K562 (cell line): ENCODE data around the gene ACSBG1. TPM values are rescaled to one million over a fixed set of nuclear protein-coding genes. Genes with fewer than 3 reads are reported as not detected.
A peak's percentile ranks its signal among the peaks of the same experiment; 100 is the strongest.

ENCODE experiments used
- ETV1 ChIP-seq: fragments of 450-650 bp; conservative IDR thresholded peaks from 2 replicates; pipeline ENCODE4 v1.6.1; 2016; ENCODE audit warnings: missing genetic modification characterization, control low read depth, low read depth, missing compliant biosample characterization
- MCM5 ChIP-seq: fragments of 450-650 bp; IDR thresholded peaks from 2 replicates; pipeline ENCODE4 v1.6.1; 2016; ENCODE audit warnings: low read depth
- NFYB ChIP-seq: IDR thresholded peaks from 2 replicates; pipeline ENCODE4 v1.6.1; 2011; ENCODE audit warnings: mild to moderate bottlenecking, moderate library complexity; ENCODE audit not compliant: insufficient read length; ENCODE audit errors: extremely low read depth
- TBP ChIP-seq: optimal IDR thresholded peaks from 2 replicates; pipeline ENCODE3; 2011; ENCODE audit warnings: low read depth, low read length, improper control_type of control experiment
- YY1 ChIP-seq, 3 experiments: IDR thresholded peaks; 2 replicates each; pipeline ENCODE4 v1.6.1; 2011; ENCODE audit warnings: low read length in 2 of 3, mild to moderate bottlenecking in 2 of 3, moderate library complexity in 2 of 3, borderline replicate concordance in 1 of 3, control low read depth in 1 of 3, low read depth in 1 of 3; ENCODE audit not compliant: insufficient read depth in 3 of 3, insufficient replicate concordance in 2 of 3, control insufficient read depth in 1 of 3, insufficient read length in 1 of 3; ENCODE audit errors: extremely low read depth in 1 of 3
- ZNF121 ChIP-seq: sonication (generic); formaldehyde crosslinking; conservative IDR thresholded peaks from 2 replicates; pipeline ENCODE4 v1.8.0; 2022; ENCODE audit warnings: missing genetic modification reagents
- polyA plus RNA-seq, 8 experiments: library from polyadenylated mRNA; depleted of rRNA in 4 of 8; stranded (reverse) in 5 of 8; unstranded in 3 of 8; fragments of >200 nt; fragmentation: Nextera tagmentation in 2 of 8; fragmentation: Illumina TruSeq in 1 of 8; extraction: Ambion mirVana in 2 of 8; extraction: Trizol in 1 of 8; gene quantifications; 2 replicates each; pipeline versions ENCODE4 v1.2.1 to v1.2.3, GENCODE V29; 2011 to 2014; ENCODE audit warnings: inconsistent platforms in 1 of 8, missing spikeins in 1 of 8
- total RNA-seq, 7 experiments: library from RNA; depleted of rRNA in 6 of 7; stranded (reverse); fragments of >200 nt in 6 of 7; fragmentation: Illumina TruSeq in 2 of 7; extraction: Trizol in 2 of 7; gene quantifications; 2 replicates each; pipeline versions ENCODE4 v1.2.1 to v1.2.3, GENCODE V29; 2011 to 2021; ENCODE audit warnings: low replicate concordance in 1 of 7
- TF ChIP-seq, protein P1 (sequence below), 2 experiments: fragments of 450-650 bp; IDR thresholded peaks; 2 replicates each; pipeline ENCODE4 v1.6.1; 2018; ENCODE audit warnings: mild to moderate bottlenecking in 2 of 2, low read depth in 1 of 2; ENCODE audit not compliant: partially characterized antibody in 2 of 2
- TF ChIP-seq, protein P2 (sequence below): fragments of 450-650 bp; IDR thresholded peaks from 2 replicates; pipeline ENCODE4 v1.6.1; 2016; ENCODE audit warnings: low read depth
- TF ChIP-seq, protein P3 (sequence below): fragments of 450-650 bp; IDR thresholded peaks from 2 replicates; pipeline ENCODE4 v1.7.1; 2018; ENCODE audit warnings: mild to moderate bottlenecking, low read depth; ENCODE audit not compliant: partially characterized antibody

The ACSBG1 gene
- total and polyA plus RNA-seq, 9 of the 15 experiments (the other 6 are each of a cell fraction or from before 2014, with no cell fraction given) = 0.36 to 6.4 (median 2.5) TPM

DNA sequence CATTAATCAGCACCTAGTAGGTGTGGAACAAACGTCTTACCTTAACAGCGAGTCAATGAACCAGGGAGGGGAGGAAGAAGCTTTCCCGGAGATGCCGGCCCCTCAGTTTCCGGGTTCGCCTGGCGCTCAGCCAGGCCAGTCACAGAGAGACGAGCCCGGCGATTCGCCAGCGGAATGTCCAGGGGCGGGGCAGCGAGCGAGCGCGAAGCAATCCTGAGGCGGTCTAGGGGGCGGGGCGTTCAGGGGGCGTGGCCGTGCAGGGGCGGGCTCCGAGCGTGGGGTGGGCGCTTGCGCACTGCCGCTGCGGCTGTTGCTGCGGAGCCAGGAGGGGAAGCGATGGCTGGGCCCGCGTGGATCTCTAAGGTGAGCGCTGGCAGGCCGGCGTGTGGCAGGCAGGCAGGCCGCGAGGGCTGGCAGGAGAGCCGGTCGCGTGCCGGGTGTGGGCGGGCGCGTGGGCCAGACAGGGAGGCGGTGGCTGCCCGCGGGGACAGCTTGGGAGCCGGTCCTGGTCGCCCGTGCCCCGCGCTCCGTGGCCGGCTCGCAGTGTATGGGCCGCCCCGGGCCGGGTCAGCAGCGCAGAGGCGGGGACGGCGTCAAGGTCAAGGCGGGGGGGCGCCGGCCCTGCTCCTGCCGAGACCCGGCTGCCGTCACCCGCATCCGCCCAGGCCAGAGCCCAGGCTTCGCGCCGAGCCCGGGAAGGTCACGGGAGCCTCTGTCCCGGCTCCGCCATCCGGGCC lies 85.1 kb downstream of the ACSBG1 start, which contains the start of gene IDH3A (continued):
- TF ChIP-seq, protein P1, sequence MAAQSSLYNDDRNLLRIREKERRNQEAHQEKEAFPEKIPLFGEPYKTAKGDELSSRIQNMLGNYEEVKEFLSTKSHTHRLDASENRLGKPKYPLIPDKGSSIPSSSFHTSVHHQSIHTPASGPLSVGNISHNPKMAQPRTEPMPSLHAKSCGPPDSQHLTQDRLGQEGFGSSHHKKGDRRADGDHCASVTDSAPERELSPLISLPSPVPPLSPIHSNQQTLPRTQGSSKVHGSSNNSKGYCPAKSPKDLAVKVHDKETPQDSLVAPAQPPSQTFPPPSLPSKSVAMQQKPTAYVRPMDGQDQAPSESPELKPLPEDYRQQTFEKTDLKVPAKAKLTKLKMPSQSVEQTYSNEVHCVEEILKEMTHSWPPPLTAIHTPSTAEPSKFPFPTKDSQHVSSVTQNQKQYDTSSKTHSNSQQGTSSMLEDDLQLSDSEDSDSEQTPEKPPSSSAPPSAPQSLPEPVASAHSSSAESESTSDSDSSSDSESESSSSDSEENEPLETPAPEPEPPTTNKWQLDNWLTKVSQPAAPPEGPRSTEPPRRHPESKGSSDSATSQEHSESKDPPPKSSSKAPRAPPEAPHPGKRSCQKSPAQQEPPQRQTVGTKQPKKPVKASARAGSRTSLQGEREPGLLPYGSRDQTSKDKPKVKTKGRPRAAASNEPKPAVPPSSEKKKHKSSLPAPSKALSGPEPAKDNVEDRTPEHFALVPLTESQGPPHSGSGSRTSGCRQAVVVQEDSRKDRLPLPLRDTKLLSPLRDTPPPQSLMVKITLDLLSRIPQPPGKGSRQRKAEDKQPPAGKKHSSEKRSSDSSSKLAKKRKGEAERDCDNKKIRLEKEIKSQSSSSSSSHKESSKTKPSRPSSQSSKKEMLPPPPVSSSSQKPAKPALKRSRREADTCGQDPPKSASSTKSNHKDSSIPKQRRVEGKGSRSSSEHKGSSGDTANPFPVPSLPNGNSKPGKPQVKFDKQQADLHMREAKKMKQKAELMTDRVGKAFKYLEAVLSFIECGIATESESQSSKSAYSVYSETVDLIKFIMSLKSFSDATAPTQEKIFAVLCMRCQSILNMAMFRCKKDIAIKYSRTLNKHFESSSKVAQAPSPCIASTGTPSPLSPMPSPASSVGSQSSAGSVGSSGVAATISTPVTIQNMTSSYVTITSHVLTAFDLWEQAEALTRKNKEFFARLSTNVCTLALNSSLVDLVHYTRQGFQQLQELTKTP (IDR thresholded peaks at IDR 0.05; ENCODE audit: low read depth in 1 of 2, partially characterized antibody in 2 of 2) = no peak
- TF ChIP-seq YY1 (IDR thresholded peaks at IDR 0.05; ENCODE audit: borderline replicate concordance in 1 of 3, control insufficient read depth in 1 of 3, extremely low read depth in 1 of 3, insufficient read depth in 3 of 3, insufficient read length in 1 of 3, insufficient replicate concordance in 2 of 3, low read depth in 1 of 3, low read length in 2 of 3) (peak in 1 of 3 experiments; percentile 39), ZNF121 (CRISPR knock-in tag) (no peak), TBP (peak; percentile 75), NFYB (peak; percentile 10), ETV1 (peak; percentile 46; the same call in 1 of the 2 replicates), MCM5 (no peak)
- TF ChIP-seq, protein P2, sequence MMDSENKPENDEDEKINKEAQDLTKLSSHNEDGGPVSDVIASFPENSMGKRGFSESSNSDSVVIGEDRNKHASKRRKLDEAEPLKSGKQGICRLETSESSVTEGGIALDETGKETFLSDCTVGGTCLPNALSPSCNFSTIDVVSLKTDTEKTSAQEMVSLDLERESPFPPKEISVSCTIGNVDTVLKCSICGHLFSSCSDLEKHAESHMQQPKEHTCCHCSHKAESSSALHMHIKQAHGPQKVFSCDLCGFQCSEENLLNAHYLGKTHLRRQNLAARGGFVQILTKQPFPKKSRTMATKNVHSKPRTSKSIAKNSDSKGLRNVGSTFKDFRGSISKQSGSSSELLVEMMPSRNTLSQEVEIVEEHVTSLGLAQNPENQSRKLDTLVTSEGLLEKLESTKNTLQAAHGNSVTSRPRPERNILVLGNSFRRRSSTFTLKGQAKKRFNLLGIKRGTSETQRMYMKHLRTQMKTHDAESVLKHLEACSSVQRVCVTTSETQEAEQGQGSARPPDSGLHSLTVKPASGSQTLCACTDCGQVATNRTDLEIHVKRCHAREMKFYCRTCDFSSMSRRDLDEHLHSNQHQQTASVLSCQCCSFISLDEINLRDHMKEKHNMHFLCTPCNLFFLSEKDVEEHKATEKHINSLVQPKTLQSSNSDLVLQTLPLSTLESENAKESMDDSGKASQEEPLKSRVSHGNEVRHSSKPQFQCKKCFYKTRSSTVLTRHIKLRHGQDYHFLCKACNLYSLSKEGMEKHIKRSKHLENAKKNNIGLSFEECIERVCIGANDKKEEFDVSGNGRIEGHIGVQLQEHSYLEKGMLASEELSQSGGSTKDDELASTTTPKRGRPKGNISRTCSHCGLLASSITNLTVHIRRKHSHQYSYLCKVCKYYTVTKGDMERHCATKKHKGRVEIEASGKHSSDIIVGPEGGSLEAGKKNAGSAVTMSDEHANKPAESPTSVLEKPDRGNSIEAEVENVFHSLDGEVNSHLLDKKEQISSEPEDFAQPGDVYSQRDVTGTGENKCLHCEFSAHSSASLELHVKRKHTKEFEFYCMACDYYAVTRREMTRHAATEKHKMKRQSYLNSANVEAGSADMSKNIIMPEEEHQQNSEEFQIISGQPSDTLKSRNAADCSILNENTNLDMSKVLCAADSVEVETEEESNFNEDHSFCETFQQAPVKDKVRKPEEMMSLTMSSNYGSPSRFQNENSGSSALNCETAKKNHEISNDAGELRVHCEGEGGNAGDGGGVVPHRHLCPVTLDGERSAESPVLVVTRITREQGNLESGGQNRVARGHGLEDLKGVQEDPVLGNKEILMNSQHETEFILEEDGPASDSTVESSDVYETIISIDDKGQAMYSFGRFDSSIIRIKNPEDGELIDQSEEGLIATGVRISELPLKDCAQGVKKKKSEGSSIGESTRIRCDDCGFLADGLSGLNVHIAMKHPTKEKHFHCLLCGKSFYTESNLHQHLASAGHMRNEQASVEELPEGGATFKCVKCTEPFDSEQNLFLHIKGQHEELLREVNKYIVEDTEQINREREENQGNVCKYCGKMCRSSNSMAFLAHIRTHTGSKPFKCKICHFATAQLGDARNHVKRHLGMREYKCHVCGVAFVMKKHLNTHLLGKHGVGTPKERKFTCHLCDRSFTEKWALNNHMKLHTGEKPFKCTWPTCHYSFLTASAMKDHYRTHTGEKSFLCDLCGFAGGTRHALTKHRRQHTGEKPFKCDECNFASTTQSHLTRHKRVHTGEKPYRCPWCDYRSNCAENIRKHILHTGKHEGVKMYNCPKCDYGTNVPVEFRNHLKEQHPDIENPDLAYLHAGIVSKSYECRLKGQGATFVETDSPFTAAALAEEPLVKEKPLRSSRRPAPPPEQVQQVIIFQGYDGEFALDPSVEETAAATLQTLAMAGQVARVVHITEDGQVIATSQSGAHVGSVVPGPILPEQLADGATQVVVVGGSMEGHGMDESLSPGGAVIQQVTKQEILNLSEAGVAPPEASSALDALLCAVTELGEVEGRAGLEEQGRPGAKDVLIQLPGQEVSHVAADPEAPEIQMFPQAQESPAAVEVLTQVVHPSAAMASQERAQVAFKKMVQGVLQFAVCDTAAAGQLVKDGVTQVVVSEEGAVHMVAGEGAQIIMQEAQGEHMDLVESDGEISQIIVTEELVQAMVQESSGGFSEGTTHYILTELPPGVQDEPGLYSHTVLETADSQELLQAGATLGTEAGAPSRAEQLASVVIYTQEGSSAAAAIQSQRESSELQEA = no peak
- TF ChIP-seq, protein P3, sequence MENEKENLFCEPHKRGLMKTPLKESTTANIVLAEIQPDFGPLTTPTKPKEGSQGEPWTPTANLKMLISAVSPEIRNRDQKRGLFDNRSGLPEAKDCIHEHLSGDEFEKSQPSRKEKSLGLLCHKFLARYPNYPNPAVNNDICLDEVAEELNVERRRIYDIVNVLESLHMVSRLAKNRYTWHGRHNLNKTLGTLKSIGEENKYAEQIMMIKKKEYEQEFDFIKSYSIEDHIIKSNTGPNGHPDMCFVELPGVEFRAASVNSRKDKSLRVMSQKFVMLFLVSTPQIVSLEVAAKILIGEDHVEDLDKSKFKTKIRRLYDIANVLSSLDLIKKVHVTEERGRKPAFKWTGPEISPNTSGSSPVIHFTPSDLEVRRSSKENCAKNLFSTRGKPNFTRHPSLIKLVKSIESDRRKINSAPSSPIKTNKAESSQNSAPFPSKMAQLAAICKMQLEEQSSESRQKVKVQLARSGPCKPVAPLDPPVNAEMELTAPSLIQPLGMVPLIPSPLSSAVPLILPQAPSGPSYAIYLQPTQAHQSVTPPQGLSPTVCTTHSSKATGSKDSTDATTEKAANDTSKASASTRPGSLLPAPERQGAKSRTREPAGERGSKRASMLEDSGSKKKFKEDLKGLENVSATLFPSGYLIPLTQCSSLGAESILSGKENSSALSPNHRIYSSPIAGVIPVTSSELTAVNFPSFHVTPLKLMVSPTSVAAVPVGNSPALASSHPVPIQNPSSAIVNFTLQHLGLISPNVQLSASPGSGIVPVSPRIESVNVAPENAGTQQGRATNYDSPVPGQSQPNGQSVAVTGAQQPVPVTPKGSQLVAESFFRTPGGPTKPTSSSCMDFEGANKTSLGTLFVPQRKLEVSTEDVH = peak; percentile 57
